ENCODE data around the gene HBM. TPM values are rescaled to one million over a fixed set of nuclear protein-coding genes. Genes with fewer than 3 reads are reported as not detected.

Gene HBM, protein sequence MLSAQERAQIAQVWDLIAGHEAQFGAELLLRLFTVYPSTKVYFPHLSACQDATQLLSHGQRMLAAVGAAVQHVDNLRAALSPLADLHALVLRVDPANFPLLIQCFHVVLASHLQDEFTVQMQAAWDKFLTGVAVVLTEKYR
- polyA plus RNA-seq, result not detected in 3 replicates
- polyA plus RNA-seq (2011; ENCODE audit: low read depth), result not detected
- polyA plus RNA-seq (2011; cell fraction: cytosol; rRNA removed), result not detected in 2 replicates
- polyA plus RNA-seq (2011; cell fraction: nucleus; rRNA removed), result not detected in 2 replicates
- not detected in 2 replicates for polyA plus RNA-seq (2012; ENCODE audit: low replicate concordance)
- polyA minus RNA-seq, result not detected in 3 replicates
- not detected for polyA minus RNA-seq (2011; cell fraction: cytosol; rRNA and poly(A)+ RNA removed)
- not detected in 2 replicates for polyA minus RNA-seq (2011; cell fraction: nucleus; rRNA and poly(A)+ RNA removed)

DNA sequence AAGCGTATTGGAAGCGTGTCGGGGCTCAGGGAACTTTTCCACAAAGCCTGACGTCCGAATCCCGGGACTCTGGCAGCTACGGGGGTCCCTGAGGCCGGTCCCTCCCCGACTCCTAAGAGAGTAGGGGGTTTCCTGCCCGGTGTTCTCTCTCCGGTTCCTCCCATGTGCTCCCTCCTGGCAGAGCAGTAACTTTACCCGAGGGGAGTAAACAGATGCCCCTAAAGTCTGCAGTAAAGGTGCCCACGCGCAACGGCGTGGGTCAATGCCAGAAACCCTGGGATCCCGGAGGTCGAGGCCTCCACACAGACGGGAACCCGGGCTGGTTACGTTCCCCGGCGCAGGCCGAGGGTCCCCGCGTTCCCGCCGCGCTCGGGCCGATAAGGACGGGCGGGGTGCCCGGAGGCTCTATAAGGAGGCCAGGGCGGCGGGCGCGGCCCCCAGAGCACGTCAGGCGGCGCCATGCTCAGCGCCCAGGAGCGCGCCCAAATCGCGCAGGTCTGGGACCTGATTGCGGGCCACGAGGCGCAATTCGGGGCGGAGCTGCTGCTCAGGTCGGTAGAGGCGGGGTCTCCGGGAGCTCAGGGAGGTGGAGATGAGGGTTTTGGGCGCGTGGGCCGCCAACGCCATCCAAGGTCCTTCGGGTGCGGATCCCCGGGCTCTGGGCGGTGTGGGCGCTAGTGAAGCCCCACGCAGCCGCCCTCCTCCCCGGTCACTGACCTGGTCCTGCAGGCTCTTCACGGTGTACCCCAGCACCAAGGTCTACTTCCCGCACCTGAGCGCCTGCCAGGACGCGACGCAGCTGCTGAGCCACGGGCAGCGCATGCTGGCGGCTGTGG, at the start of gene HBM:
TSS of gene HBM (plus strand) at position 440 of the 836 bp plus-strand sequence. CDS start at position 460, 20 bp downstream.
- no peak within 1 kb of the TSS for H3K27ac ChIP-seq (ENCODE audit: control insufficient read depth, insufficient read depth, low read length)
- H3K9me1 ChIP-seq (ENCODE audit: control insufficient read depth, extremely low read depth, insufficient read depth, low read length), result no peaks in the 10 kb centered on the region
- DNase-seq (ENCODE audit: low read depth, low spot score), result no peak
- peak within 1 kb of the TSS; percentile 16 for H3K4me2 ChIP-seq (ENCODE audit: control insufficient read depth, extremely low read depth, insufficient read depth, low read depth, low read length)
- H3K4me3 ChIP-seq (ENCODE audit: control insufficient read depth in 2 of 3, extremely low read depth in 1 of 3, insufficient read depth in 2 of 3, low read depth in 1 of 3, low read length in 3 of 3), result peak within 1 kb of the TSS in 1 of 3 experiments; percentile 20
- peak; percentile 94 for TF ChIP-seq EZH2 (IDR thresholded peaks at IDR 0.05; ENCODE audit: low read length)
- TF ChIP-seq, protein P1, sequence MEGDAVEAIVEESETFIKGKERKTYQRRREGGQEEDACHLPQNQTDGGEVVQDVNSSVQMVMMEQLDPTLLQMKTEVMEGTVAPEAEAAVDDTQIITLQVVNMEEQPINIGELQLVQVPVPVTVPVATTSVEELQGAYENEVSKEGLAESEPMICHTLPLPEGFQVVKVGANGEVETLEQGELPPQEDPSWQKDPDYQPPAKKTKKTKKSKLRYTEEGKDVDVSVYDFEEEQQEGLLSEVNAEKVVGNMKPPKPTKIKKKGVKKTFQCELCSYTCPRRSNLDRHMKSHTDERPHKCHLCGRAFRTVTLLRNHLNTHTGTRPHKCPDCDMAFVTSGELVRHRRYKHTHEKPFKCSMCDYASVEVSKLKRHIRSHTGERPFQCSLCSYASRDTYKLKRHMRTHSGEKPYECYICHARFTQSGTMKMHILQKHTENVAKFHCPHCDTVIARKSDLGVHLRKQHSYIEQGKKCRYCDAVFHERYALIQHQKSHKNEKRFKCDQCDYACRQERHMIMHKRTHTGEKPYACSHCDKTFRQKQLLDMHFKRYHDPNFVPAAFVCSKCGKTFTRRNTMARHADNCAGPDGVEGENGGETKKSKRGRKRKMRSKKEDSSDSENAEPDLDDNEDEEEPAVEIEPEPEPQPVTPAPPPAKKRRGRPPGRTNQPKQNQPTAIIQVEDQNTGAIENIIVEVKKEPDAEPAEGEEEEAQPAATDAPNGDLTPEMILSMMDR (optimal IDR thresholded peaks at IDR 0.05 in 1 of 3, IDR thresholded peaks at IDR 0.05 in 1 of 3, conservative IDR thresholded peaks at IDR 0.05 in 1 of 3; ENCODE audit: extremely low read depth in 1 of 3, insufficient read depth in 2 of 3, low read length in 3 of 3), result no peak
- H2AFZ ChIP-seq (ENCODE audit: control insufficient read depth, low read length), result no peak within 1 kb of the TSS
- no peak within 1 kb of the TSS for H3K9ac ChIP-seq (ENCODE audit: control insufficient read depth, extremely low read depth, insufficient read depth, low read length)
- dilution Hi-C loops (cut with MboI; ENCODE audit: extremely low pct_ligation_motif_present, low sequenced_read_pairs), result no loop called here
- peaks cover 4% of the 10 kb centered on the region for H4K20me1 ChIP-seq (ENCODE audit: control insufficient read depth, extremely low read depth, insufficient read depth, low read length)
- H3K9me3 ChIP-seq (ENCODE audit: control insufficient read depth, low read depth, low read length), result no peaks in the 10 kb centered on the region
- H3K4me1 ChIP-seq (ENCODE audit: control insufficient read depth, extremely low read depth, insufficient read depth, low read length), result peaks cover 7% of the 10 kb centered on the region
- no peaks in the 10 kb centered on the region for H3K36me3 ChIP-seq (ENCODE audit: control insufficient read depth in 2 of 2, extremely low read depth in 1 of 2, insufficient read depth in 2 of 2, low read length in 2 of 2)
- H3K79me2 ChIP-seq (ENCODE audit: control insufficient read depth, insufficient read depth, low read length), result no peaks in the 10 kb centered on the region
- H3K27me3 ChIP-seq (ENCODE audit: control insufficient read depth, extremely low read depth, insufficient read depth, low read length), result peaks cover 47% of the 10 kb centered on the region
- no peak for FAIRE-seq

DNA sequence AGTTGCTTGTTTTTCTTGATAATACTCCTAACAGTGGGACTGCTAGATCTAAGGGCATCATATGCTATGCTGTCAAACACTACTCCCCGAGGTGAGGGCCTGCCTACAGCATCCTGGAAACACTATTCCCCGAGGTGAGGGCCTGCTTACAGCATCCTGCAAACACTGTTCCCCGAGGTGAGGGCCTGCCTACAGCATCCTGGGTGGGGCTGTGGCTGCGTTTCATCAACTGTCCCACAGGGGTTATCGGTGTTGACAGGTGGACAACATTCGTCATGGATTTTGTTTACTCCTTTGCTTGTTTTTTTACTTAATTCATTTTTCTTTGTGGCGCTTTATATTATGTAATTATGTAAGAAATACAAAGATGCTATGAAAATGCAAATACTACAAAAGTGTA, 49.8 kb upstream of the HBM start:
- no peak overlapping the region for H3K27ac ChIP-seq (ENCODE audit: control insufficient read depth, insufficient read depth, low read length)
- no peak overlapping the region for H3K4me2 ChIP-seq (ENCODE audit: control insufficient read depth, extremely low read depth, insufficient read depth, low read depth, low read length)
- H3K9me1 ChIP-seq (ENCODE audit: control insufficient read depth, extremely low read depth, insufficient read depth, low read length), result peaks cover 5% of the 10 kb centered on the region
- no peaks in the 10 kb centered on the region for H3K9me3 ChIP-seq (ENCODE audit: control insufficient read depth, low read depth, low read length)
- DNase-seq (ENCODE audit: low read depth, low spot score) (no peak), FAIRE-seq (no peak)
- H3K4me3 ChIP-seq (ENCODE audit: control insufficient read depth in 2 of 3, extremely low read depth in 1 of 3, insufficient read depth in 2 of 3, low read depth in 1 of 3, low read length in 3 of 3), result no peak overlapping the region
- no peaks in the 10 kb centered on the region for H3K27me3 ChIP-seq (ENCODE audit: control insufficient read depth, extremely low read depth, insufficient read depth, low read length)
- H3K9ac ChIP-seq (ENCODE audit: control insufficient read depth, extremely low read depth, insufficient read depth, low read length), result no peak overlapping the region
- peaks cover 6% of the 10 kb centered on the region for H4K20me1 ChIP-seq (ENCODE audit: control insufficient read depth, extremely low read depth, insufficient read depth, low read length)
- H2AFZ ChIP-seq (ENCODE audit: control insufficient read depth, low read length), result no peak overlapping the region
- H3K79me2 ChIP-seq (ENCODE audit: control insufficient read depth, insufficient read depth, low read length), result no peaks in the 10 kb centered on the region
- TF ChIP-seq, protein P1 (optimal IDR thresholded peaks at IDR 0.05 in 1 of 3, IDR thresholded peaks at IDR 0.05 in 1 of 3, conservative IDR thresholded peaks at IDR 0.05 in 1 of 3; ENCODE audit: extremely low read depth in 1 of 3, insufficient read depth in 2 of 3, low read length in 3 of 3), result no peak
- TF ChIP-seq EZH2 (IDR thresholded peaks at IDR 0.05; ENCODE audit: low read length), result no peak
- peaks cover 12% of the 10 kb centered on the region for H3K4me1 ChIP-seq (ENCODE audit: control insufficient read depth, extremely low read depth, insufficient read depth, low read length)
- H3K36me3 ChIP-seq (ENCODE audit: control insufficient read depth in 2 of 2, extremely low read depth in 1 of 2, insufficient read depth in 2 of 2, low read length in 2 of 2), result peaks cover 11 to 31% of the 10 kb centered on the region in 2 experiments
- dilution Hi-C loops (cut with MboI; ENCODE audit: extremely low pct_ligation_motif_present, low sequenced_read_pairs), result no loop called here

Data from keratinocyte (primary cell).